ENCODE data around the gene LEMD3.

DNA sequence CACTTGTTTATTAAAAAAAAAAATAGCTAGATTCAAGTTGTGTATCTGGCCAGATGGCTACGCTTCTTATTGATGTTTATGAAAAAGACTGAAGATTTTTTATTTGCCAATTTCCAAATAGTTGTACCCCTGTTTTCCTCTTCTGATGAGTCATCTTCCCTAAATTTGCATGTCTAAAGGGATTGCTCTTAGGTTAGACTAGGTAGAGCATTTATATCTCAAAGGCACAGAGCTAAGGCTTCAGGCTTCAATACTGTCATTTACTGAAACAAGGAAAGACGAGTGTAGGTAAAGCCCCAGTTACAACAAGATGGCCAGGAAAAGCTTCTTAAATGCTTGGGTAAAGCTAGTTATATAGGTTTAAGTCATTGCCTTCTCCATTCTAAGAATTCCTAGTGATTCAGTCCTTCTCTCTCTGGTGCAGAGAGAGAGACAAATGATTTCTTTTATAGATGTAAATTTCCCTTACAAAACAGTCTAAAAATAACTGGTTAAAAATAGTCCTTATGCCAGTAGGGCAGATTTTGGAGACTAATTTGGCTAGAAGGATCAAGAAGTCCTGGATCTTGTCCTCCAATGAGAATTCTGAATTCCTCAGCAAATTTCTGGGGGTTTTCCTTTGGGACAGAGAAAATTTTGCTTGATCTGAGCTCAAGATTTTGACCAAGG is 26.1 kb downstream of the LEMD3 start:
- TF ChIP-seq CTCF (conservative IDR thresholded peaks at IDR 0.05; ENCODE audit: low read length) = no peak
- TF ChIP-seq EZH2phosphoT487 (IDR thresholded peaks at IDR 0.05; ENCODE audit: borderline replicate concordance, low read depth, low read length) = no peak
